HG02884 (cell line): ENCODE measurements around the gene MITF.

Experiments
- ATAC-seq: cut with Tn5 transposase; IDR thresholded peaks from one replicate; pipeline ENCODE4 v1.9.1; 2021; ENCODE audit warnings: mild to moderate bottlenecking, moderate library complexity; ENCODE audit not compliant: unreplicated experiment

MITF gene

DNA sequence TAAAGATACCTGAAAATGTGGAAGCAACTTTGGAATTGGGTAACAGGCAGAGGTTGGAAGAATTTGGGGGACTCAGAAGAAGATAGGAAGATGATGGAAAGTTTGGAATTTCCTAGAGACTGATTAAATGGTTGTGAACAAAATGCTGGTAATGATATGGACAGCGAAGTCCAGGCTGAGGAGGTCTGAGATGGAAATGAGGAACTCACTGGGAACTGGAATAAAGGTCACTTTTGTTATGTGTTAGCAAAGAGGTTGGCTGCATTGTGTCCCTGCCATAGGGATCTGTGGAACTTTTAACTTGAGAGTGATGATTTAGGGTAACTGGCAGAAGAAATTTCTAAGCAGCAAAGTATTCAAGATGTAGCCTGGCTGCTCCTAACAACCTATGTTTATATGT, 13.0 kb downstream of the MITF start:
- no peak for ATAC-seq

GRCh38 chr3:69753179-69753775, 14.0 kb downstream of the MITF start:
- ATAC-seq: no peak

- ATAC-seq: no peak
These were observed 16.5 kb downstream of the MITF start for GRCh38 chr3:69755795-69756194.

GRCh38 chr3:69761896-69762767, 22.9 kb downstream of the MITF start:
- peak; percentile 85 for ATAC-seq

DNA sequence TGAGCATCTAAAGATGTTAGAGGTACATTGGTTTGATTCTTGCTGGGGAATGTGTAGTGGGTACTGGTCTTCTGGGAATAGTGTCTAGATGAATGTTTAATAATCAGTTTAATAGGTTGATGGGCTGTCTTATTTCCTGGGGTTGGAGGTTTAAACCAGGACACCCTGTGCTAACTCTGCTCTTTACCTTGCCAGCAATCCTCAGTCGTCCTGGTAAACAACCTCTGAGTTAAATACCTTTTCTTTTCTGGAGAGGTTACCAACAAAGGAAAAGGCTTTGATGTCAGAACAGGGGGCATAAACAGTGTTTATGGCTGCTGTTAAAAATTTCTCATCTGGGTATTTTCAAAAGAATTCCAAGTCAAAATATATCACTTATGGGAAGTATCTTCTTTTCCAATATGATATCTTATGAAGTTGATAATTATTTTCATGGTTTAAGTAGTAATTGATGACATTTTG, 23.5 kb downstream of the MITF start:
- peak; percentile 24 for ATAC-seq

- no peak for ATAC-seq
These were observed 24.2 kb downstream of the MITF start for GRCh38 chr3:69763458-69763857.

DNA sequence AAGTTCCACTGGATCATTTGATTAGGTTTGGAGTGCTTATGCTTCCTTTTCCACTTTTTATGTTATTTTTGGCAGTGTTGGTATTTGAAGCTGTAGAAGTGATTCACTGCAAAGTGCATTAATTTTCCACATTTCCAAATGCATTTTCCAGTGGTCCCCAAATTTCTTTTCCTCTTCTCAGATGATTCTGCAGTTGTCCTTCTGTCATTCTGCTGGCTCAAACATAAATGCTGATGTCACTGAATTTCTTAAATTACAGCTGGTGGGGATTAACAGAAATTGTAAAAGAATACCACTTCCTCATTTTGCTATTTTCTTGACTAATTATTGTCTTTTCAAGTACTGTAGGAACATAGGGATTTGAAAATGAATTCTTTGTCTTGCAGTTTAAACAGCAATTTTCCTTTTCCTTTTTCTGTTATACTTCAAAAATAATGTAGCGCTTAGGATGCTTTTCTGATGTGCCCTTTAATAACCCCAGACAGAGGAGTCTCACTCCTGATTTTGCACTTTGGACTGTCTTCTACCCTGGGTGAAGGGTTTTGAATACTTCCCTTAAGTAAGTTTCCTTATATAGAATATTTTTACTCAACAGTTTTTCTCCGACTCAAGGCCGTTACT, 25.0 kb downstream of the MITF start:
- no peak for ATAC-seq

GRCh38 chr3:69764861-69765260, 25.6 kb downstream of the MITF start:
- no peak for ATAC-seq

- ATAC-seq: no peak
These were observed 27.4 kb downstream of the MITF start for GRCh38 chr3:69766638-69767037.

DNA sequence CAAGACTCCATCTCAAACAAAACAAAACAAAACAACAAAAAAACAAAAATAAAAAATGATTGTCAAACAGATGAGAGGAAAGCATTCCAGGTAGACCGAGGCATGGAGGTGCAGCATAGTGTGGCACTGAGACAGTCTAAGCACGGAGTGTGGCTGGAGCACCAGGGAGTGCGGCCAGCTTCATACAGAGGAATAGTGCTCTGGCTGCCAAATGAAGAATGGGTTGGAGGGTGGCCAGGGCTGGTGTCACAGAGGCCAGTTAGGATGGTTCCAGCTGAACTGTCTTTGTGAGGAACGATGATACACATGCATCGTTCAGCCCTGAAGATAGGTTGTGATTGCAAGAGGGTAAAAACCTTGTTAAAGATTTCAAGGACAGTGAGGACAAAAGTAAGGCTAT, 28.3 kb downstream of the MITF start:
- ATAC-seq: no peak

DNA sequence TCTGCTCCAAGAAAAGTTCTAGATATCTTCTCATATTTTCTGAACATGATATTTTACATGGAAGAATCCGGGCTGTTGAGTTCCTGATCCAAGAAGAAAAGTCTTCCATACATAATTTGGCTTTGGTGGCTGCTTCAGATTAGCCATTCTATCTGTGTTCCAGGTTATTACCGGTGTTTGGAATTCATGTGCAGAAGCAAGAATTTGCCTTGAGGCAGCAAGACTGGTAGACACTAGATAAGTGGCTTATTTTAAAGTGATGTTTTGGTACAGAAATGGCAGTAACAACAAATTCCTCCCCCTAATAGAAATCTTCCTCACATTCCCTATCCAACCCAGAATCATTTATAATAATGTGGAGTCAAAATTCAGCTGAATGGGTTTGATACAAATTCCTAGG, 29.2 kb downstream of the MITF start:
- no peak for ATAC-seq

DNA sequence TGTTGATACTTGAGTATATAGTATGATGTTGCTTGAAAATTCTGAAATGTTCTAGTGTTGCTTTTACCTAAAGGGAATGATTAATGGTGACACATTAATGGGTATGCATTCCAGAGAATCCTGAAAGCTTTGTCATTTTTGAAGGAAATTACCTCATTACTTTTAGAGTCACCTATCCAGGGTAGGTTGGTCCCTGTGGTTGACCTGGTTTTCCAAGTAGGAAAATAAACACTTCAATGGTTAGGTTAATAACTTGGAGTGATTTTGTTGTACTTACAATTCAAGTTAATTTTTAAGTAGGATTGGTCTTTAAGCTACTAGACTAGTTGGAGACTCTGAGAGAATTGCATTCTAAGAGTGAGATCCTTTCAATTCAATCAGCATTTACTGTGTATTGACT, 31.0 kb downstream of the MITF start:
- no peak for ATAC-seq

DNA sequence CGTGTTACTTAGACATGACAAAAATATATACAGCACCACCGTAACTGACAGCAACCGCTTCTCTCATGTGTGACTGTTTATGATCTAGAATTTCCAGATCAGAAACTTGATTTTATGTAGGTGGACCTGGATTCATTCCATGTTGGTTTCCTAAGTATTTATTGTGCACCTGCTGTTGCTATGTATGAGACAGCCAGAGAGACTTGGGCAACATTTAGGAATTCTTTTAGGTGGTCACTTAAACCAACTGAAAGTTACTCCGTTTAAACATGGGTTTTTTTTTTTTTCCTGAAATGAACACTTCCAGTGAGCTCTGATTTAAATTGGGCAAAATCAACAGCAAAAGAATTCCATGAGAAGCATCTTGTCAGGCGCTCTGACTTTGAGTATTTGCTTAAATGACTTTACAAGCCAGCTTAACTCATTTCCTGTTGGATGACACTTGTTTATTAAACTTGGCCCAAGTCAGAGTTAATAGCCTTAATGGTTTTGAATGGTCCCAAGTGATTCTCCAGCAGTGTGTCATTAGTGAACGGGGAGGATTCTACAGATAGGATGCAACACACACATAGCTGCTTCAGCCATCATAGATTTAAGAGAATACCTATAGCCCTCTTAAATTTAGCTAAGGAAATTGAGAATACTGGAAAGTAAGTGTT, 31.8 kb downstream of the MITF start:
- ATAC-seq: no peak

- no peak for ATAC-seq
These were observed 33.0 kb downstream of the MITF start for GRCh38 chr3:69772152-69772867.

GRCh38 chr3:69774029-69774428, 34.8 kb downstream of the MITF start:
- no peak for ATAC-seq

DNA sequence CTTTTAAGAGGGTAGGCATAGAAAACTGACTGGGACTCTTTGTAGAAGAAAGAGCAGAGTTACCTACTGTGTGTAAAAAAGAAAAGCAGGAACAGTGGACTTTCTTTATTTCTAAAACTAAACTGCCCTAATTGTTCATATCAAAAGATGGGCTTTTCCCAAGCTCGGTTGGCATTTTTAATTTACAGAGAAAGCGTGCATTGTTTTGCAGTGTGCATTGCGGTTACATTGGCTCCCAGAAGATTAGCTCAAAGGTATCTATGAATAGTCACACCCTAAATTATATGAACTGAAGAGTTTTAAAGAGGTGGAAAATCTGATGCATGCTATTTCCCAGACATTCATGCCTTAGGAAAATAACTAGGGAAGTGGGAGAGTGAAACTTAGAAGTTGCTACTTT, 36.5 kb downstream of the MITF start:
- ATAC-seq: no peak

- no peak for ATAC-seq
These were observed 37.0 kb downstream of the MITF start for GRCh38 chr3:69776289-69776688.

- no peak for ATAC-seq
These were observed 37.8 kb downstream of the MITF start for GRCh38 chr3:69776920-69777581.

- no peak for ATAC-seq
These were observed 38.3 kb downstream of the MITF start for GRCh38 chr3:69777582-69777967.

DNA sequence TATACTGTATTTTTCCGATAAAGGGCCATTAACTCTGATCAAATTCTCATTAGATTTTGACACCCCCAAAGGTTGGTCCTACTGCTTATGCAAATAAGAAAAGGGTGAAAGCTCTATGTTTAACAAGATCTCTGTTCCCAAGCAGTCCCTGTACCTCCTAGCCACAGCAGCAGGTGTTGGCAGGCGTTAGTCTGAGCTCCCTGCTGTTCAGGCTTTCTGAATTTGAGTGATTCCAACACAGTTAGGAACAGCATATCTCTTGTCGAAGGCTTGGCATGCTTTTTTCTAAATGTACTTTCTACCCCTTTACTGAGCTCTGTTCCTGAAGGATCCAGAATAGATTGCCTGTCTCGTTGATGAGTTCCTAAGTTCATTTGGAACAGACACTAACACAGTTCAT, 42.3 kb downstream of the MITF start:
- ATAC-seq: no peak
